Posterior cingulate gyrus (tissue), 11 donors: Measurements from ENCODE around the gene KIAA0040.

Source experiments
- DNase-seq, 10 donors: peaks; one replicate each; pipeline versions ENCODE4 v3.0.0 to v3.0.0-alpha.2; 2020 to 2021; ENCODE audit warnings: mixed read lengths in 3 of 10
- intact Hi-C: fragments of 100-400 bp; cut with DNase I; formaldehyde crosslinking; loops from one replicate; pipeline ENCODE4 v1.15.1; 2023

KIAA0040 gene

GRCh38 chr1:175146529-175147213 lies 45.9 kb downstream of the KIAA0040 start:
- DNase-seq: peak in 9 of 10 donors; percentile 48 to 93 (median 66)
- intact Hi-C loops: no loop called here

- intact Hi-C loops: no loop called here
- DNase-seq: no peak
Observed at GRCh38 chr1:175145899-175146528, 46.6 kb downstream of the KIAA0040 start.

DNA sequence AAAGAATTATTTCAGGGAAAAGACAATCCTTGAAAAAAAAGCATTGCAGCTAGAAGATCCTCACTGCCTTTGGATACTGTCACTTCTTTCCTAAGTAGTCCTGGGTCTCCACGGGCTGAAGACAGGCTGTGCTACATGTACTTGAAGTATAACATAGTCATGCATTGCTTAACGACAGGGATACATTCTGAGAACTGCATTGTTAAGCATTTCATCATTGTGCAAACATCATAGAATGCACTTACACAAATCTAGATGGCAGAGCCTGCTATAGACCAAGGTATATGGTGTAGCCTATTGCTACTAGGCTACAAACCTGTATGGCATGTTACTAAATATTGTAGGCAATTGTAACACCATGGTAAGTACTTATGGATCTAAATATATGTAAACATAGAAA lies 54.0 kb downstream of the KIAA0040 start:
- DNase-seq: no peak
- intact Hi-C loops: no loop called here

GRCh38 chr1:175137369-175137768 lies 55.2 kb downstream of the KIAA0040 start:
- no peak for DNase-seq
- intact Hi-C loops: no loop called here

DNA sequence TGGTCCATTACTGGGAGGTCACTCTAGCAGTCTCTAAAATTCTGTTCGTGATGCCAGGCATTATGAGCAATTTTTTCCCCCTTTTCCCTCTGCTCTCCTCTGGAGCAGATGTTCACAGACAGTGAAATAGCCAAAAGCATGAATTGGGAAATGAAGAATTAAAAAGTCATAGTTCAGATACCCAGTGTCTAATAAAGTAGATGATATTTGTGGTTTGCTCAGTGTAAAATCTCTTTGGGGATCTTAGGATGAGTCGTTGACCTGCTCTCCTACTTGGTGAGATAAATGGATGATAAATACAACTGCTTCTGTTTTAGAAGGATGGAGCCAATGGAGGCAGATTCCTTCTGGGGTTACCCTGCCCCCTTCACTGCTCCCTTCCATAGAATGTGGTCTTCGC lies 56.3 kb downstream of the KIAA0040 start:
- no peak for DNase-seq
- intact Hi-C loops: no loop called here

DNA sequence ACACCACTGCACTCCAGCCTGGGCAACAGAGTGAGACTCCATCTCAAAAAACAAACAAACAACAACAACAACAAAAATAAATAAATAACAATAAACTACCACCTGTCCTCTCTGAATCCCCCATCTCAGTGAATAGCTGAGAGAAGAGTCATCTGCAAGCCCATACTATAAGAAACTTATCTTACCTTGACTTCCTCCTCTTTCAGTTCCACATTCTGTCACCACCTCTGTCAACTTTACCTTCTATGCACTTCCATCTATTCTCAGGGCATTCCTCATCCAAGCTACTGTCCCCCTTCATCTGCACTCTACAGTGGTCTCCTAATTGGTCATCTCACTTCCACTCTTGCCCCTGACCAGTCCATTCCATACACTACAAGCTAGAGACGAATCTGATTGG lies 58.1 kb downstream of the KIAA0040 start:
- intact Hi-C loops: no loop called here
- DNase-seq: no peak

DNA sequence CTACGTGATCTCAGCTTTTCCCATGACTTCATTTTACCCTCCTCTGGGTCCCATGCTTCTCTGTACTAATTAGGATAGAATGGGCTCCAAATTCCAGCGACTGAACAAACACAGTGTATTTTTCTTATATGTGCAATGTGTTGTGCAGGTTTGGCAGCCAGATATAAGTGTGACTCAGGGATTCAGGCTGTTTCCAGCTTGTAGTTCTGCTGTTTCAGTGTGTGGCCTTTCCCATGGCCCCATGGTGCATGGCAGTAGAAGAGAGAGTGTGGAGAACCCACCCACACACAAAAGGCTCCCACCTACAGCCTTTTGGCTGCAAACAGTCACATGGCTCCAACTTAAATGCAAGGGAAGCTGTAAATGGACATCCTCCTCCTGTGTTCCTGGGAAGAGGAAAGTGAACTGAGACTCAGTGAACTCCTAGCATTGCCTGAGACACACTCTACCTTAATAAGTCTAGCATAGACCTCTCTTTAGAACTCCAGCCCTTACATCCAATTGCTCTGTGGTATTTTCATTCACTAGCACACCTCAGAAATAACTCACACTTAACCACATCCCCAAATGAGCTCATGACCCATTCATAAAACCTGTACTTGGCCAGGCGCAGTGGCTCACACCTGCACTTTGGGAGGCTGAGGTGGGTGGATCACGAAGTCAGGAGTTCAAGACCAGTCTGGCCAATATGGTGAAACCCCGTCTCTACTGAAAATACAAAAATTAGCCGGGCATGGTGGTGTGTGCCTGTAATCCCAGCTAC lies 58.7 kb downstream of the KIAA0040 start:
- intact Hi-C loops: no loop called here
- peak in 3 of 10 donors; percentile 23 to 84 (median 33) for DNase-seq

GRCh38 chr1:175132436-175132835 lies 60.1 kb downstream of the KIAA0040 start:
- intact Hi-C loops: no loop called here
- DNase-seq: no peak

DNA sequence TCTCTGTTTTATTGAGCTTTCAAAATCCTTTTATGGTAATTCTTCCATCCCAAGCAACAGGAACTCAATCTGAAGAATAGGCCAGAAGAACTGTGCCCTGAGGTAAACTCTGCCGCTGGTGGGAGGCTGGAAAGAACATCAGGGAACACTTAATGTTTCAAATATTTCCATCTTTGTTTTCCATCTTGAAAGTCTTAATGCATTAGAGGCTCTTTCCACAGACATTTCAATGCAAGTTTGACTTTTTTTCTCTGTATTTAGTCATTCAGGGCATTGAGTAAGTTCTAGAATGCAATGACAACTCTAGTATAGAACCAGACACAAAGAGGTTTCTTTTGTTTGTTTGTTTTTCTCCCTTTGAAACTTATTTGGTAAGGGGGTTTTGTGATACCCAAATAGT lies 61.5 kb downstream of the KIAA0040 start:
- DNase-seq: no peak
- intact Hi-C loops: no loop called here

GRCh38 chr1:175130649-175131045 lies 61.9 kb downstream of the KIAA0040 start:
- no peak for DNase-seq
- intact Hi-C loops: no loop called here

DNA sequence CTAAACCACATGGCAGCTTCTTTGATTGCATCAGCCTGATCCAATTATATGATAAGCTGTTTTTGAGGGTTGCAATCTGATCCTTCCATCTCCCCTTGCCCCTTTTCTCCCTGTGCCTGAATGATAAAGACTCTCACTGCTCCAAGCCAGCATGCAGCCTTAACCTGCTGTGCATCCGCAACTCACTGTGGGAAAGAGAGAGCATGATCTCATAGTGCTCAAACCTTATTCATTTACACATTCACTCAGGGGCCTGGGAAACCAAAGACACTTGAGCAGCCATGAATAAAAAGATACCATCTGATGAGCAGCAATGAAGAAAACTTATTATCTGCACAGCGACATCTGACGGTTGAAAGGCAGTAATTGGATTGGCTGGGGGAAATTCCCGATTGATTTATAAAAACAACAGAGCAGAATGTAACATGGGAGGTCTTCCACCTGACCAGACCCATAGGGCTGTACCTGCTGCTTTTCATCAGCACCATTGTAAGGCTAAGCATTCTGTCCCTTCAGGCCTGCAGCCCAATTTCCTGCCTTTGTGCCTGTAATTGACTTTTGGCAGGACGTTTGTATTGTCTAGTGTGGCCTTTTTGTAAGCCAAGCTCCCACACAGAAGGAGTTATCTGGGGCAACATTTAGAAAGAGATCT lies 62.5 kb downstream of the KIAA0040 start:
- no peak for DNase-seq
- intact Hi-C loops: loop anchor here (10.0 kb wide), 1 partner anchor 355 kb away; no protein-coding TSS in a partner anchor

GRCh38 chr1:175129644-175129996 lies 63.0 kb downstream of the KIAA0040 start:
- no peak for DNase-seq
- intact Hi-C loops: loop anchor here (10.0 kb wide), 1 partner anchor 355 kb away; no protein-coding TSS in a partner anchor

- intact Hi-C loops: loop anchor here (10.0 kb wide), 1 partner anchor 354 kb away; no protein-coding TSS in a partner anchor
- DNase-seq: no peak
Observed at GRCh38 chr1:175129182-175129581, 63.4 kb downstream of the KIAA0040 start.

- DNase-seq: no peak
- intact Hi-C loops: loop anchor here (10.0 kb wide), 1 partner anchor 354 kb away; no protein-coding TSS in a partner anchor
Observed at GRCh38 chr1:175128523-175128922, 64.1 kb downstream of the KIAA0040 start.

GRCh38 chr1:175127565-175127964 lies 65.0 kb downstream of the KIAA0040 start:
- DNase-seq: no peak
- intact Hi-C loops: loop anchor here (10.0 kb wide), 1 partner anchor 353 kb away; no protein-coding TSS in a partner anchor

- intact Hi-C loops: loop anchor here (10.0 kb wide), 1 partner anchor 352 kb away; no protein-coding TSS in a partner anchor
- DNase-seq: no peak
Observed at GRCh38 chr1:175126347-175126746, 66.2 kb downstream of the KIAA0040 start.

DNA sequence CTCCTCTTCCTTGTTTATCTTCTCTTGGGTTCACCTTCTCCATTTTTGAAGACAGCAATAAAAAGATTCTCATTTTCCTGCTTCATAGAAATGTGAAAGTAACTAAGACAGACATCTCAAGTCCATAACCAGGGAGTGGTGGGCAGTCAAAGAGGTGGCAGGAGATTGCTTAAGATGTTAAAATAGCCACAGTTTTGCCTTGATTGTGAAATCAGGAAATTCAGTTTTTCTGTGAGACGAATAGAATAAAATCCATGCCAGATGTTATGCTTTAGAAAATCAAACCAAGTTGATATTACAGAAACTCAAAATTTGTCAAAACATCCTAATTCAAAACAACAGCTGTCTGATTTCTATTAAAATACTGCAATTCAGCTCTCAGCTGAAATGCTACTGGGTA lies 67.7 kb downstream of the KIAA0040 start:
- no peak for DNase-seq
- intact Hi-C loops: loop anchor here (1.0 to 10.0 kb wide), 2 partner anchors 96 to 350 kb away; no protein-coding TSS in a partner anchor

DNA sequence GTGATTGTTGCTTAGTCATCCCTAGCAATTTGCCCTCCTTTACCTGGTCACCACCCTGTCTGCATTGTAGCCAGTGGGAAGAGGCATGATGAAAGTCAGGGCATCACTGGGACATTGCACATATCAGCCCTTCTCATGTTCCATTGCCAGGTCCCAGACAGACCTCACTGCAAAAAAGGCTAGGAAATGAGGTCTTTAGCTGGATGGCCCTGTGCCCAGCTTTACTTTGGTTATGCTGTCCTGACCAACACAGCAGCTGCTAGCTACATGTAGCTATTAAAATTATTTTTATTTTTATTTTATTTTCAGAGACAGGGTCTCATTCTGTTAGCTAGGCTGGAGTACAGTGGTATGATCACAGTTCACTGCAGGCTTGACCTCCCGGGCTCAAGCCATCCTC lies 72.1 kb downstream of the KIAA0040 start:
- intact Hi-C loops: loop anchor here (10.0 kb wide), 1 partner anchor 346 kb away; no protein-coding TSS in a partner anchor
- no peak for DNase-seq

GRCh38 chr1:175118375-175119367 lies 73.9 kb downstream of the KIAA0040 start:
- intact Hi-C loops: no loop called here
- DNase-seq: no peak
